Fibroblast of pulmonary artery (primary cell): Measurements from ENCODE around the gene CBY1.

Source experiments
- DNase-seq: peaks from one replicate; pipeline ENCODE4 v3.0.0-alpha.2; 2010; ENCODE audit warnings: low read depth
- H3K4me3 ChIP-seq: replicated peaks from 2 replicates; pipeline ENCODE4 v1.5.1; 2011; ENCODE audit warnings: low read depth, mild to moderate bottlenecking, control low read depth, low read length, moderate library complexity
- TF ChIP-seq, protein P1 (sequence below): IDR thresholded peaks from 2 replicates; pipeline ENCODE4 v1.5.1; 2011; ENCODE audit warnings: mild to moderate bottlenecking, control low read depth, low read length, inconsistent platforms; ENCODE audit errors: missing control alignments

CBY1 gene

DNA sequence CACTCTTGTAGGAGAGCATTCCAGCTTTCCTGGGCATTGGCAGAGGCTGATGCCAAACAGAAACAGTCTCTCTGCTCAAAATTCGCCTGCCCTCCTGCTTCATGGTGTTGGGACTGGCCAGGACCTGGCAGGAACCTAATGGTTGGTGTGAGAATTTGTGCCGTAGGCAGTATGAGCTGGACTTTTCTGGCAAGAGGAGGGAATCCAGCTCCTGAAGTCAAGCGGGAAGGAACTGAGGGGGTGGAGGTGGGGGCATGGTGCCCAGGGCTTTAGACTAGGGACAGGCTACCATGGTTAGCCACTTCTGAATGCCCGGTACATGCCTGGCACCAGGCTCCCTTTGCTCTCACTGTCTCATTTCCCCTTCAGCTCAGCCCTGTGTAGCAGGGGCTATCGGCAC is 18.4 kb downstream of the CBY1 start:
- no peak for DNase-seq
- no peak overlapping the region for H3K4me3 ChIP-seq
- TF ChIP-seq, protein P1, sequence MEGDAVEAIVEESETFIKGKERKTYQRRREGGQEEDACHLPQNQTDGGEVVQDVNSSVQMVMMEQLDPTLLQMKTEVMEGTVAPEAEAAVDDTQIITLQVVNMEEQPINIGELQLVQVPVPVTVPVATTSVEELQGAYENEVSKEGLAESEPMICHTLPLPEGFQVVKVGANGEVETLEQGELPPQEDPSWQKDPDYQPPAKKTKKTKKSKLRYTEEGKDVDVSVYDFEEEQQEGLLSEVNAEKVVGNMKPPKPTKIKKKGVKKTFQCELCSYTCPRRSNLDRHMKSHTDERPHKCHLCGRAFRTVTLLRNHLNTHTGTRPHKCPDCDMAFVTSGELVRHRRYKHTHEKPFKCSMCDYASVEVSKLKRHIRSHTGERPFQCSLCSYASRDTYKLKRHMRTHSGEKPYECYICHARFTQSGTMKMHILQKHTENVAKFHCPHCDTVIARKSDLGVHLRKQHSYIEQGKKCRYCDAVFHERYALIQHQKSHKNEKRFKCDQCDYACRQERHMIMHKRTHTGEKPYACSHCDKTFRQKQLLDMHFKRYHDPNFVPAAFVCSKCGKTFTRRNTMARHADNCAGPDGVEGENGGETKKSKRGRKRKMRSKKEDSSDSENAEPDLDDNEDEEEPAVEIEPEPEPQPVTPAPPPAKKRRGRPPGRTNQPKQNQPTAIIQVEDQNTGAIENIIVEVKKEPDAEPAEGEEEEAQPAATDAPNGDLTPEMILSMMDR, result no peak

DNA sequence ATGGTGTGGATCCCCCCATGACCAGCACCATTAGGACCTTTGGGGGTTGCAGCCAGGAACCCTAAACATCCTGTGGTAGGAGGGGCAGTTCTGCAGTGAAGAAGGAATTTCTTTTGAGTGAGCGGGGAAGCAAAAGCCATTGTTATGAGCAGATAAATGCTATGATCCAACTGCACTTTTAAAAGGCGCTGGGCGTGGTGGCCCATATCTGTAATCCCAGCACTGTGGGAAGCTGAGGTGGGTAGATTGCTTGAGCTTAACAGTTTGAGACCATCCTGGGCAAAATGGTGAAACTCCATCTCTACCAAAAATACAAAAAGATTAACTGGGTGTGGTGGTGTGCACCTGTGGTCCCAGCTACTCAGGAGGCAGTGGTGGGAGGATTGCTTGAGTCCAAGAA is 19.4 kb downstream of the CBY1 start:
- no peak for DNase-seq
- TF ChIP-seq, protein P1, result no peak
- H3K4me3 ChIP-seq, result no peak overlapping the region

DNA sequence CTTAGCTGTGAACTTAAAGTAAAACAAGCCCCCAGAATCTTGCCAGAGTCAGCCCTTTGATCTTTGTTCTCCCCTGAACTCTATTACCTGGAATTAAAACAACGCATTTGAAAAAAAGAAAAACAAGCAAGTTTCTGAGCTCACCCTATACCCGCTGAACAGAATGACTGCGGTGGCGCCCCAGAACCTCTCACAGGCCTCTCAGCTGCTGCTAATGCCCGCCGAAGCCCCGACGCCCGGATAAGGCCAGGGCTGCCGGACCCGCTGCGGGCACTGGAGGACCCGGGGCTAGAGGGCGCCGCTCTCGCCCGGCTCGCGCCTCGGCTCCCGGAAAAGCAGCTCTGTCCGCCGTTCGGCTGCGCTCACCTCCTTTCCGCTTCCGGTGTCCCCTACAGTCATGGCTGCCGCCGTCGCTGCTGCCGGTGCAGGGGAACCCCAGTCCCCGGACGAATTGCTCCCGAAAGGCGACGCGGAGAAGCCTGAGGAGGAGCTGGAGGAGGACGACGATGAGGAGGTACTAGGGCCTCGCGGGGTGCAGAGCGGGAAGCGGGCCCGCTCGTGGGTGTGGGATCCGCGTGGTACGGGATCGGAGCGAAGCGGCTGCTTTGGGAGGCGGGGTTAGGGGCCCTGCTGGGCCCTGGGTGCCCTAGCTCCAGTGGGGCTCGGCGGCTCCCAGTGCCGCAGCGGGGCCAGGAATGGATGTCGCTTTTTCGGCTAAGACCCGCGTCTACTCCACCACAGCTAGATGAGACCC is 25.3 kb downstream of the CBY1 start, which contains the start of gene TOMM22:
Gene TOMM22, plus strand, starts transcription at position 376 of the 754 bp plus-strand sequence. Its CDS starts 22 bp downstream, at position 398.
- TF ChIP-seq, protein P1, result peak; percentile 47
- DNase-seq, result peak; percentile 89
- peak within 1 kb of the TSS; percentile 97 for H3K4me3 ChIP-seq

DNA sequence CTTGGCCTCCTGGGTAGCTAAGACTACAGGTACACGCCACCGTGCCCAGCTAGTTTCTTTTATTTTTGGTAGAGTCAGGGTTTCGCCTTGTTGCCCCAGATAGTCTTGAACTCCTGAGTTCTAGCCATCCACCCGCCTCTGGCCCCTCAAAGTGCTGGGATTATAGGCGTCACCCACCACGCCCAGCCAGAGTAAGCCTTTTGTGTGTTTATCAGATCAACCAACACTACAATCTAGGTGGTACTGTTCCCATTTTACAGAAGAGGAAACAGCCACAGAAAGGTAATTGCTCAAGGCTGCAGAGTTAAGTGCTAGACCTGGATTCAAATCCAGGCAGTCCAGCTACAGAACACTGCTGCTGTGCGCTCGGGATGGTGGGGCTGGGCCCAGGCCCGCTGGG is 28.5 kb downstream of the CBY1 start:
- TF ChIP-seq, protein P1, result no peak
- H3K4me3 ChIP-seq, result no peak overlapping the region
- DNase-seq, result no peak

DNA sequence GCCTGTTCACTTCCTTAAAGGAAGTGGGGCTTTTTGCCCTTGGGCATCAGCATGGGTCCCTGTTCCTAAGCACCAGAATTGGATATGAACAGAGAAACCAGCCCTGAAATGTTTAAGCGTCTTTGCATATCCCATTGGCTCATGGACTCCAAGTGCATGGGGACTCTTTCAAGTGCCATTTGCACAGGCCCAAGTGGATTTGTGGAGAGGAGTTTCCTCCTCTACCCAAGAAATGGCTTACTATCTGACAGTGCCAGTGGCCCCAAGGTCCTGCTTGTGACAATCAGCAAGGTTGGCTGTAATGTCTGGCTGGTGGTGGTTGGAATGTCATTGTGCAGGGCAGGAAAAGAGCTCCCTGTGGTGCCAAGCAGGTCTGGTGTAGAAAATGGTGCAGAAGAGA is 29.3 kb downstream of the CBY1 start:
- H3K4me3 ChIP-seq, result no peak overlapping the region
- DNase-seq, result no peak
- TF ChIP-seq, protein P1, result no peak

DNA sequence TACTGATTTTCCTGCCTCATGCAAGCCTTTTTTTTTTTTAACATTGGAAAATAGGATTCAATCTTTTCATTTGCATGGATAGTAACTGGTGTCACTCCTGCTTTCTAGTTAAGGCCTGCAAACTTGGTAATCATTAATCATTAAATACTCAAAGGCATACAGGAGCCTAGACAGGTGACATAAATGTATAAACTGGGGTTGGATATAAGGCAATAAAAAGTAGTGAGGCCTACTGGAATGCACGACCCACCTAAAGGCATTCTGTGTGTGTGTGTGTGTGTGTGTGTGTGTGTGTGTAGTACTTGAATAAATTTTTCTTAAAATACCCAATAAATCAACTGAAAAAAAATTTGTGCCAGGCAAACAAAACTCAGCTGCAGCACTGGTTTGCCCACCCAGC is 33.2 kb downstream of the CBY1 start:
- TF ChIP-seq, protein P1, result no peak
- H3K4me3 ChIP-seq, result no peak overlapping the region
- DNase-seq, result no peak

DNA sequence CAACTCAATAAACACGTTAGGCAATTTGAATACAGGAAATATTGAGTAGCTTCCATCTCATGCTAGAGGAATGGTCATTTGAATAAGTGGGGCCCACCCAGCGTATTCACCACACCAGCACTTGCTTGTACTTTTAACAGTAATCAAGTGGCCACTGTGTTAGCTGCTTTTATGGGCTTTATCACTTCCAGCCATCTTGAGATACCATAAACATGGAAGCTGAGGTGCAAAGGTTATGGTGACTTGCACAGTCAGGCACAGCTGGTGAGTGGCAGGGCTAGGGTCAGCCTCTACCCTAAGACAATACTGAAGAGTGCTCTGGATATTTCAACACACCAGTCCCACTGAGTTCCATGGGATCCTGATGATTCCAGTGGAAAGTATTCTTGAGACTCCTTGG is 37.6 kb downstream of the CBY1 start:
- DNase-seq, result no peak
- TF ChIP-seq, protein P1, result no peak
- H3K4me3 ChIP-seq, result no peak overlapping the region
